GM12892 (cell line): ENCODE measurements around the gene PVALB.

Experiments
- POLR2A ChIP-seq: IDR thresholded peaks from 2 replicates; pipeline ENCODE4 v1.6.1; 2011; ENCODE audit warnings: low read depth, low read length, control low read depth
- POLR2AphosphoS5 ChIP-seq: IDR thresholded peaks from 2 replicates; pipeline ENCODE4 v1.6.1; 2011; ENCODE audit warnings: low read depth, low read length, control low read depth

DNA sequence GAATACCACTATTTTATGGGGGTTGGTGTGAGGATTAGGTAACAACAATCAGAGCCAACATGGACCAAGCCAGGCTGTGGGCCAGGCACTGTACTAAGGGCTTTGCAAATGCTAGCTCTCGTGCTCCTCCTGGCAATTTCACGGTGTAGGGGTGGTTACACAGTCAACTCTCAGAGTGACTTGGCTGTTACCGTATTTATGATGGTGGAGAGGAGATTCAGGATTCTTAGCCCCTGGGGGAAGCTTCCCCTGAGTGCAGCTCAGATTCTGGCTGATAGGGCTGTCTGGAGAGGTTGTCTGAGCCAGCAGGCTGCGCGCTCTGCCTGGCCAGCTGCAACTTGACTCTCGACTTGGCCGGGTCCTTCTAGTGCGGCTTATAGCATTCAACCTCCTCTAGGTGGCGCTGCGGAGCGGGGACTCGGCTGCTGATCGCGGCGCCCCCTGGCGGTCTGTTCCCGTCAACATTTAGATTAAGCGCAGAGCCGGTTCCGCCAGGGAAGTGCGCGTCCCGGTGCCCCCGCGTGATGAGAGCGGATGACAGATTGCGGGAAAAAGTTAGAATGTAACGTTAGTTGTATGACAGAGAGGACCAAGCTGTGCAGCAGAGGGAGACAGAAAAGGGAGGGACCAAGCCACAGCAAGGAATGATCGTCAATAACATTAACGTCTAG is 39.4 kb upstream of the PVALB start:
- TF ChIP-seq POLR2AphosphoS5 (no peak), POLR2A (no peak)
